Smooth muscle cell (in vitro differentiated cells): ENCODE data around the gene PDCD11. TPM values are rescaled to one million over a fixed set of nuclear protein-coding genes. Genes with fewer than 3 reads are reported as not detected.

Experiments
- DNase-seq: peaks from one replicate; lab custom pipeline; 2025; ENCODE audit not compliant: unreplicated experiment; lab: John Stamatoyannopoulos, UW
- H2AFZ ChIP-seq: fragments of 200-600 bp; sonication (generic); 2 replicates; pipeline ENCODE4 v1.6.0; 2016; ENCODE audit warnings: antibody characterized with exemption, low read depth, mild to moderate bottlenecking
- H3F3A ChIP-seq: fragments of 200-600 bp; sonication (generic); 2 replicates; pipeline ENCODE4 v1.6.0; 2017; ENCODE audit warnings: antibody characterized with exemption, low read depth
- H3K27ac ChIP-seq: fragments of 200-600 bp; sonication (generic); 2 replicates; pipeline ENCODE4 v1.5.1; 2016; ENCODE audit warnings: low read depth, mild to moderate bottlenecking
- H3K27me3 ChIP-seq: fragments of 200-600 bp; sonication (generic); 2 replicates; pipeline ENCODE4 v1.6.1; 2016; ENCODE audit warnings: low read depth, mild to moderate bottlenecking
- H3K36me3 ChIP-seq: fragments of 200-600 bp; sonication (generic); 2 replicates; pipeline ENCODE4 v1.5.1; 2016; ENCODE audit warnings: low read depth
- H3K4me1 ChIP-seq: fragments of 200-600 bp; sonication (generic); 2 replicates; pipeline ENCODE4 v1.5.1; 2016; ENCODE audit warnings: low read depth
- H3K4me2 ChIP-seq: fragments of 200-600 bp; sonication (generic); 2 replicates; pipeline ENCODE4 v1.6.0; 2016; ENCODE audit warnings: mild to moderate bottlenecking
- H3K4me3 ChIP-seq: fragments of 200-600 bp; sonication (generic); 2 replicates; pipeline ENCODE4 v1.5.1; 2016; ENCODE audit warnings: mild to moderate bottlenecking
- H3K79me2 ChIP-seq: fragments of 200-600 bp; sonication (generic); 2 replicates; pipeline ENCODE4 v1.6.0; 2016; ENCODE audit warnings: low read depth, mild to moderate bottlenecking
- H3K9ac ChIP-seq: fragments of 200-600 bp; sonication (generic); 2 replicates; pipeline ENCODE4 v1.6.0; 2016; ENCODE audit warnings: low read depth
- H3K9me3 ChIP-seq: fragments of 200-600 bp; sonication (generic); replicated peaks from 2 replicates; pipeline ENCODE4 v1.5.1; 2016; ENCODE audit warnings: low read depth
- H4K20me1 ChIP-seq: fragments of 200-600 bp; sonication (generic); 2 replicates; pipeline ENCODE4 v1.6.0; 2016; ENCODE audit warnings: low read depth
- CTCF ChIP-seq: fragments of 200-600 bp; sonication (generic); IDR thresholded peaks from 2 replicates; pipeline ENCODE4 v1.5.1; 2017; ENCODE audit warnings: borderline replicate concordance, mild to moderate bottlenecking, antibody characterized with exemption; ENCODE audit not compliant: insufficient read depth, poor library complexity, severe bottlenecking
- WGBS: methylation state at CpG from one replicate; pipeline ENCODE4 v1.1.7; 2016; ENCODE audit warnings: low lambda C conversion rate; 5-methylcytosine and 5-hydroxymethylcytosine counted together
- polyA plus RNA-seq: library from polyadenylated mRNA; unstranded; fragments of >200 nt; fragmentation: Nextera tagmentation; extraction: Ambion mirVana; gene quantifications from 2 replicates; pipeline ENCODE4 v1.2.1, GENCODE V29; 2016
- total RNA-seq: library from RNA; depleted of rRNA; stranded (reverse); fragments of >200 nt; gene quantifications from 2 replicates; pipeline ENCODE4 v1.2.3, GENCODE V29; 2014

The PDCD11 gene
- total and polyA plus RNA-seq, 2 experiments from 2014 or later, result 12.2 to 15.6 TPM

- no peak for DNase-seq
- Histone ChIP-seq H3K27me3 (no peaks in the 10 kb centered on the region), H3K79me2 (no peaks in the 10 kb centered on the region), H3K9ac (no peak overlapping the region), H4K20me1 (no peaks in the 10 kb centered on the region), H3K27ac (no peak overlapping the region), H3K36me3 (peaks cover 21% of the 10 kb centered on the region), H3K9me3 (no peaks in the 10 kb centered on the region), H3K4me1 (no peaks in the 10 kb centered on the region), H3K4me2 (no peak overlapping the region), H2AFZ (no peak overlapping the region), H3K4me3 (no peak overlapping the region), H3F3A (no peaks in the 10 kb centered on the region)
- no peak for TF ChIP-seq CTCF
- WGBS, result 91% methylated on average over 5 of the region's 5 CpGs
Observed at GRCh38 chr10:103423748-103424147, 27.3 kb downstream of the PDCD11 start.

GRCh38 chr10:103427866-103428265, 31.4 kb downstream of the PDCD11 start:
- no peaks in the 10 kb centered on the region for H4K20me1 ChIP-seq
- 89% methylated on average over 9 of the region's 9 CpGs for WGBS
- TF ChIP-seq CTCF, result no peak
- H3K79me2 ChIP-seq, result no peaks in the 10 kb centered on the region
- H3K4me1 ChIP-seq, result no peaks in the 10 kb centered on the region
- no peak overlapping the region for H3K9ac ChIP-seq
- no peak overlapping the region for H3K4me3 ChIP-seq
- no peak overlapping the region for H2AFZ ChIP-seq
- H3K4me2 ChIP-seq, result no peak overlapping the region
- H3K36me3 ChIP-seq, result peaks cover 24% of the 10 kb centered on the region
- H3F3A ChIP-seq, result no peaks in the 10 kb centered on the region
- no peak for DNase-seq
- H3K27me3 ChIP-seq, result no peaks in the 10 kb centered on the region
- no peaks in the 10 kb centered on the region for H3K9me3 ChIP-seq
- no peak overlapping the region for H3K27ac ChIP-seq

- WGBS, result 92% methylated on average over 5 of the region's 5 CpGs
- Histone ChIP-seq H3K79me2 (no peaks in the 10 kb centered on the region), H3K36me3 (peaks cover 22% of the 10 kb centered on the region), H3K27ac (no peak overlapping the region), H3K4me3 (no peak overlapping the region), H3K4me2 (no peak overlapping the region), H3K9ac (no peak overlapping the region), H3K4me1 (no peaks in the 10 kb centered on the region), H3K27me3 (no peaks in the 10 kb centered on the region), H4K20me1 (no peaks in the 10 kb centered on the region), H2AFZ (no peak overlapping the region), H3K9me3 (no peaks in the 10 kb centered on the region), H3F3A (no peaks in the 10 kb centered on the region)
- DNase-seq, result no peak
- no peak for TF ChIP-seq CTCF
Observed at GRCh38 chr10:103428989-103429643, 32.7 kb downstream of the PDCD11 start.

DNA sequence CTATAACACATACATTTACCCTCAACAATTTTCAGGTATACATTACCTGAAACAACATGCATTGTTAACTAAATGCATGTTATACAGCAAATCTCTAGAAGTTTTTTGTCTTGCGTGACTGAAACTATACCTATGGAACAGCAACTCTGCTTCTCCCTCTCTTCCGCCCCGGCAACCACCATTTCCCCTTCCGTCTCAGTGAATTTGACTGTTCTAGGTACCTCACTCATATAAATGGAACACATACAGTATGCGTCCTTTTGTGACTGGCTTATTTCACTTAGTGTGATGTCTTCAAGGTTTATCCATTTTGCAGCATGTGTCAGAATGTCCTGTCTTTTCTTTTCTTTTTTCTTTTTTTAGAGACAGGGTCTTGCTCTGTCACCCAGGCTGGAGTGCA, 33.2 kb downstream of the PDCD11 start:
- Histone ChIP-seq H2AFZ (no peak overlapping the region), H3F3A (no peaks in the 10 kb centered on the region), H3K4me1 (no peaks in the 10 kb centered on the region), H3K79me2 (no peaks in the 10 kb centered on the region), H3K27me3 (no peaks in the 10 kb centered on the region), H4K20me1 (no peaks in the 10 kb centered on the region), H3K9me3 (no peaks in the 10 kb centered on the region), H3K27ac (no peak overlapping the region), H3K4me3 (no peak overlapping the region), H3K9ac (no peak overlapping the region), H3K4me2 (no peak overlapping the region), H3K36me3 (peaks cover 26% of the 10 kb centered on the region)
- no peak for TF ChIP-seq CTCF
- no peak for DNase-seq
- WGBS, result 96% methylated on average over 5 of the region's 5 CpGs
